IMR-90 (cell line): ENCODE measurements around the gene RYR3.

ENCODE experiments used
- BHLHE40 ChIP-seq: fragments of 150-350 bp; IDR thresholded peaks from 2 replicates; pipeline ENCODE4 v1.6.1; 2016; ENCODE audit warnings: mild to moderate bottlenecking, low read depth, low read length
- CEBPB ChIP-seq: IDR thresholded peaks from 2 replicates; pipeline ENCODE4 v1.6.1; 2012; ENCODE audit warnings: low read depth, low read length, improper control_type of control experiment
- CHD1 ChIP-seq: IDR thresholded peaks from 2 replicates; pipeline ENCODE4 v1.6.1; 2012; ENCODE audit warnings: low read depth, low read length, improper control_type of control experiment
- CTCF ChIP-seq: conservative IDR thresholded peaks from 2 replicates; pipeline ENCODE4 v1.5.1; 2012; ENCODE audit warnings: mild to moderate bottlenecking, low read depth, low read length, improper control_type of control experiment
- ELK1 ChIP-seq: fragments of 150-350 bp; IDR thresholded peaks from 2 replicates; pipeline ENCODE4 v1.6.1; 2016; ENCODE audit warnings: low read depth, mild to moderate bottlenecking, low read length, moderate library complexity, borderline replicate concordance
- FOS ChIP-seq: fragments of 150-350 bp; IDR thresholded peaks from 2 replicates; pipeline ENCODE4 v1.6.1; 2016; ENCODE audit warnings: low read depth, low read length
- MAFK ChIP-seq: IDR thresholded peaks from 2 replicates; pipeline ENCODE4 v1.6.1; 2012; ENCODE audit warnings: low read depth, low read length, improper control_type of control experiment
- MXI1 ChIP-seq: IDR thresholded peaks from 2 replicates; pipeline ENCODE4 v1.6.1; 2012; ENCODE audit warnings: low read depth, mild to moderate bottlenecking, low read length, moderate library complexity, borderline replicate concordance
- POLR2A ChIP-seq: IDR thresholded peaks from 2 replicates; pipeline ENCODE4 v1.6.1; 2012; ENCODE audit warnings: mild to moderate bottlenecking, low read depth, low read length
- RAD21 ChIP-seq: IDR thresholded peaks from 2 replicates; pipeline ENCODE4 v1.6.1; 2012; ENCODE audit warnings: low read length, improper control_type of control experiment
- RCOR1 ChIP-seq: IDR thresholded peaks from 2 replicates; pipeline ENCODE4 v1.6.1; 2012; ENCODE audit warnings: mild to moderate bottlenecking, low read length, improper control_type of control experiment; ENCODE audit not compliant: insufficient replicate concordance
- RFX5 ChIP-seq: IDR thresholded peaks from 2 replicates; pipeline ENCODE4 v1.8.0; 2012; ENCODE audit warnings: low read depth, mild to moderate bottlenecking, low read length, moderate library complexity
- SMC3 ChIP-seq: fragments of 150-350 bp; IDR thresholded peaks from 2 replicates; pipeline ENCODE4 v1.6.1; 2016; ENCODE audit warnings: low read depth, mild to moderate bottlenecking, antibody characterized with exemption, low read length, moderate library complexity
- USF2 ChIP-seq: fragments of 150-350 bp; IDR thresholded peaks from 2 replicates; pipeline ENCODE4 v1.6.1; 2017; ENCODE audit warnings: mild to moderate bottlenecking, antibody characterized with exemption, low read length, low read depth

GRCh38 chr15:33795070-33795469, 484.3 kb downstream of the RYR3 start:
- TF ChIP-seq POLR2A (no peak), CTCF (no peak), RFX5 (no peak), SMC3 (no peak), FOS (no peak), MXI1 (no peak), USF2 (no peak), RCOR1 (no peak), CHD1 (no peak), CEBPB (no peak), MAFK (no peak), BHLHE40 (no peak), RAD21 (no peak), ELK1 (no peak)
